PFSK-1 (cell line): Measurements from ENCODE around the gene HFE.

Experiments
- FOXP2 ChIP-seq: optimal IDR thresholded peaks from 2 replicates; pipeline ENCODE3; 2011; ENCODE audit warnings: borderline replicate concordance, control low read depth, inconsistent platforms; ENCODE audit not compliant: insufficient read depth; ENCODE audit errors: extremely low read length, extremely low read depth
- POLR2AphosphoS5 ChIP-seq: IDR thresholded peaks from 2 replicates; pipeline ENCODE4 v1.6.1; 2012; ENCODE audit warnings: low read depth, mild to moderate bottlenecking, control low read depth, low read length, moderate library complexity
- REST ChIP-seq, 2 experiments: IDR thresholded peaks; 2 replicates each; pipeline versions ENCODE4 v1.6.1 to v1.8.0; 2011 to 2012; ENCODE audit warnings: low read depth in 2 of 2, low read length in 2 of 2, control low read depth in 1 of 2, inconsistent platforms in 1 of 2, mild to moderate bottlenecking in 1 of 2, moderate library complexity in 1 of 2; ENCODE audit not compliant: insufficient read depth in 1 of 2
- SIN3A ChIP-seq: IDR thresholded peaks from 2 replicates; pipeline ENCODE4 v1.6.1; 2012; ENCODE audit warnings: mild to moderate bottlenecking, low read length, moderate library complexity, borderline replicate concordance; ENCODE audit not compliant: insufficient read depth
- TAF1 ChIP-seq: IDR thresholded peaks from 2 replicates; pipeline ENCODE4 v1.6.1; 2012; ENCODE audit warnings: low read length, control low read depth, borderline replicate concordance; ENCODE audit not compliant: insufficient read depth

- TF ChIP-seq POLR2AphosphoS5 (no peak), REST (IDR thresholded peaks at IDR 0.05; ENCODE audit: insufficient read depth in 1 of 2, low read depth in 2 of 2, low read length in 2 of 2) (no peak), TAF1 (no peak), FOXP2 (no peak), SIN3A (no peak)
Observed at GRCh38 chr6:26126394-26127235, 39.4 kb downstream of the HFE start.
